HG03103 (cell line): ENCODE data around the gene ADAMTS14.

ENCODE experiments used
- ATAC-seq: cut with Tn5 transposase; IDR thresholded peaks from one replicate; pipeline ENCODE4 v1.9.1; 2021; ENCODE audit warnings: low read depth; ENCODE audit not compliant: unreplicated experiment

Gene ADAMTS14

GRCh38 chr10:70715853-70716795 lies 43.8 kb downstream of the ADAMTS14 start:
- ATAC-seq = no peak

DNA sequence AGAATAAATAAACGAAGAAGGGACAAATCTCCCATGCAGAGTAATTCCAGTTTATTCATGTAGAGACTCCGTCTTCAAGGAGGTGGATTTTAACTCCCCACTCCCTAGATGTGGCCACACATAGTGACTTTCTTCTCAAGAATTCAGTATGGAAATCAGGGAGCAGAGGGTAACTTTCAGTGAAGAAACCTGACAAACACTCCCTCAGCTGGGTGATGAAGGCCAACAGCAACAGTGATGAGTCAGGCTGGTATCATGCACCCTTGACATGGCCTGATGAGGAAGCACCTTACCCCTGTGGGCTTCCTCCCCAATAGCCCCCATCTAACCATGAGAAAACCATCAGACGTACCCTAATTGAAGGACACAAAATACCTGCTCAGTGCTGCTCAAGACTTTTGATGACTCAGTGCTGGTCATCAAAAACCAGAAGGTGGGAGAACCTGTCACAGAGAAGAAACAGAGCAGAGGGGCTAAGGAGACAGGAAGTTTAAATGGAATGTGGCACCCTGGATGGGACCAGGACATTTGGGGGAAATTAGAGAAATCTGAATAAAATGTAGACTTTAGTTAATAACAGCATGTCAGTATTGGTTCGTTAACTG lies 50.6 kb downstream of the ADAMTS14 start:
- no peak for ATAC-seq

DNA sequence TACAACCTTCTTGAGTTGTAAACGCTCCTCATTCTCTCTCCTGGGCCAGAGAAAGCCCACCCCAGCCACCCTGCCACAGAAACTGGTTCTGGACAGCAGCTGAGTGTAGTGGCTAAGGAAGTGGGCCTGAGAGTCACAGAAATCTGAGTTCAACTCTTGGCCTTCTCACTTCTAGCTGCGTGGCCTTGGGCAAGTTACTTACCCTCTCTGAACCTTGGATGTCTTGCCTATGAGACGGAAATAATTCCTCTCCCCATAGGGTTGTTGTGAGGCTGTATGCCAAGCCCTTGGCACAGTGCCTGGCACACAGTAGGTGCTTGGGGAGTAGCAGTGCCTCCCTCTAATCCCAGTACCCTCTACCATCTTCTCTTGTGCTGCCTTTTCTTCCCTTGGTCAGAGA lies 51.5 kb downstream of the ADAMTS14 start:
- ATAC-seq = no peak

GRCh38 chr10:70726909-70727495 lies 54.7 kb downstream of the ADAMTS14 start:
- no peak for ATAC-seq

DNA sequence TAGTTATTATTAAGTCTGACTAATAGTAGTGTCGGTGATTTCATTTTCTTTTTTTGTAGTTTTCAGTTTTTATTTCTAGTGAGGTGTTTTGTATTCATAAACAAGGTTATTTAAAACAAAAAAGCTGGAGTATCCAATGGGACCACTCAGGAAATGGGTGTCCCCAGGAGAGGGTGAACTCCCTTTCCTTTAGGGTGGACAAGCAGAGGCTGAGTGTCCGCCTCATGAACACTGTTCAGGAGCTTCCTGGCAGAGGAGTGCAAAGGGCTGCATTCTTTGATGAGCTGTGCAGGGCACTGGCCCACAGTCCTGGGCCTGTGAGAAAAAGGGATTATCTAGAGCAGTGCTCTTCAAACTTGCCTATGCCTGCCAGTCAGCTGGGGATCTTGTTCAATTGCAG lies 56.0 kb downstream of the ADAMTS14 start:
- no peak for ATAC-seq

- no peak for ATAC-seq
Measured at GRCh38 chr10:70729763-70730357, 57.6 kb downstream of the ADAMTS14 start.

DNA sequence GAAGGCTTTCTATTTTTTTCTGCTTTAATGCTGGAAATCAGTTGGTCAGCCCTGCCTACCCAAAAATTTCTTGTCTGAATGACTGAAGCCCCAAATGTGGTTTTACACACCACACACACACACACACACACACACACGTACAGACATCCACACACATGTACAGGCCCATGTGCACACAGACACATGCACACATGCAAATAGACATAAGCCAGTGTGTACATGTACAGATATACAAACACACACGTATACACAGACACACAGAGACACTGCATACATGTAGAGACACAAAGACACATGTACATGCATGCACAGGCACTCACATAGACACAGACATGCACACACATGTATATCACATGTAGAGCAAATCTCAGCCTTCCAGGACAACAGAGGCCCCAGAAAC lies 58.6 kb downstream of the ADAMTS14 start:
- no peak for ATAC-seq

DNA sequence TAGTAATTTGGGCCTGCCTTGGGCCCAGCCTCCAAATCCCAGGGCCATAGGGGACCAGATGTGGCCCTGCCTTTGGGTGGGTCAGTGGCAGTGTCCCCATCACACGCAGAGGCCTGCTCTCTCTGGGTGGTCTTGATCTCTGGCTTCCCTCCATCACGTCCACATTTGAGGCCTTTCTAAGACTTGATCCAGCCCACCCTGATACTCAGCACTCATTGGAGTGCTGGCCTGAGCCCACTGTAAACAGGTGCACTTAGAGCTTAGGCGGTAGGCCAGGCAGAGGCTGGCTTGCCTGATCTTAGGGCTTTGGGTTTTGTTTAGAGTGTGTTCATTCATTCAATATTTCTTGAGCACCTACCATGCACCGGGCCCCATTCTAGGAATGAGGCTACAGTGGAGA lies 60.3 kb downstream of the ADAMTS14 start:
- ATAC-seq = no peak

DNA sequence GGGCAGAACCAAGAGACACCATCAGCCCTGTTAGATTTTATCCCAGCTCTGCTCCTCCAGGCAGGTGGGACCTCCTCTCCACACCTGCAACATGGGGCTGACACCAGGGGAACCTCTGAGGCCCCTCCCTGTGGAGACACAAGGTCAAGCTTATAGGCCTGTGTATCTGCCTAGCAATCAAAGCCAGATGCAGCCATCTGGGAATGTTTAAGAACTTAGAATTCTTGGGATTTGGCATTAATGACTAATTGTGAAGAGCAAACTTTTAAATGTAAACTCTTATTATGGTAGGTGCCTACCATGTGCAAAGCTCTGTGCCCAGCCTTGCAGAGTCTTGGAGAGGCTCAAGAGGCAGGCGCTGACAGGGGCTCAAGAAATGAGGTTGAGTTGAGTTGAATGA lies 60.7 kb downstream of the ADAMTS14 start:
- ATAC-seq = no peak

GRCh38 chr10:70735161-70735560 lies 62.9 kb downstream of the ADAMTS14 start:
- ATAC-seq = no peak

- ATAC-seq = no peak
Measured at GRCh38 chr10:70736525-70736924, 64.2 kb downstream of the ADAMTS14 start.

DNA sequence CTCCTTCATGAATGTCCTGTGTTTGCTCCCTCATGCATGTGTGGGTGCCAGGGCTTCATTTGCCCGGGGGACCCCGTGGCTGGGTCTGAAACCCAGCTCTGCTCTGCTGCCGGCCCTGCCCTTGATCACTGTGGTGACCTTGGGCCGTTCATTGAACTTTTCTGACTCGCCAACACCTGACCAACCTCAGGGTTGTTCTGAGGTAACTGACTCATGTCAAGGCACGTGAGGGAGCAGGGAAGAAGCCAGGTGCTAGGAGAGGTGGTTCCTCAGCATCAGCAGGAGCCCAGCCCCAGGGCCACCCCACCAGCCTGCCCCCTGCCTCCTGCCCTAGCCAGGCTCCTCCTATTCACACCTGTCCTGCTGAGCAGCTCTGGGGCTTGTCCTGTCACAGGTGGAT lies 64.9 kb downstream of the ADAMTS14 start:
- ATAC-seq = no peak

DNA sequence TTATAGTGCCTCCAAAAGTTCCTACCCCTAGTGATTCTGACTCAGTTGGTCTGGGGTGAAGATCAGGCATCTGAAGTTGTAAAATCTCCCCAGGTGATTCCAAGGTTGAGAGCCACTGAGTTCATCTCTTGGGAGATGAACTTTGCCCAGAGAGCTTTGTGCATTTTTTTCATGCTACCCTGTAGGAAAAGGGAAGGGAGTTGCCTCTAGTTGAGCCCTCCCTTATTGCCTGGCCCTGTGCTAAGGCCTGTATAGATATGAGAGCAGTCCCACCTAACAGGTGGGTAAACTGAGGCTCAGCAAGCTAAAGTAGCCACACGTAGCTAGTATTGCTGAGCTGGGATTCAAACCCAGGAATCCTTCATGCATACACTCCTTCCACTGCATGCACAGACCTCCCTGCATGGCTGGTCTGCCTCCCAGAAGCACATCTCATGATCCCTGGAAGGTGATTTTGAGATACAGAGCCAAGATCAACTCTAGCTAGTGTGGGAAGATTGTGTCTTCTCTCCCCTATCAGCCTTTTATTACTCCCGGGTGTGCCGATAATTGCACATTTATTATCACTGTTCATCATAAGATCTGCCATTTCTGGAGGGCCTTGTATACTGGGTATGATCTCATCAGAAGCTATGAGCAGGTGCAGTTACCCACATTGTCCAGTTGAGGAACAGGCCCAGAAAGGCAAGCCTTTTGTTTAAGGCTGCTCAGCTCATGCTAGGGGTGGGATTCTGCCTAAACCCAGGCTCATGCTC lies 65.9 kb downstream of the ADAMTS14 start:
- ATAC-seq = no peak

GRCh38 chr10:70738761-70739121 lies 66.4 kb downstream of the ADAMTS14 start:
- no peak for ATAC-seq

DNA sequence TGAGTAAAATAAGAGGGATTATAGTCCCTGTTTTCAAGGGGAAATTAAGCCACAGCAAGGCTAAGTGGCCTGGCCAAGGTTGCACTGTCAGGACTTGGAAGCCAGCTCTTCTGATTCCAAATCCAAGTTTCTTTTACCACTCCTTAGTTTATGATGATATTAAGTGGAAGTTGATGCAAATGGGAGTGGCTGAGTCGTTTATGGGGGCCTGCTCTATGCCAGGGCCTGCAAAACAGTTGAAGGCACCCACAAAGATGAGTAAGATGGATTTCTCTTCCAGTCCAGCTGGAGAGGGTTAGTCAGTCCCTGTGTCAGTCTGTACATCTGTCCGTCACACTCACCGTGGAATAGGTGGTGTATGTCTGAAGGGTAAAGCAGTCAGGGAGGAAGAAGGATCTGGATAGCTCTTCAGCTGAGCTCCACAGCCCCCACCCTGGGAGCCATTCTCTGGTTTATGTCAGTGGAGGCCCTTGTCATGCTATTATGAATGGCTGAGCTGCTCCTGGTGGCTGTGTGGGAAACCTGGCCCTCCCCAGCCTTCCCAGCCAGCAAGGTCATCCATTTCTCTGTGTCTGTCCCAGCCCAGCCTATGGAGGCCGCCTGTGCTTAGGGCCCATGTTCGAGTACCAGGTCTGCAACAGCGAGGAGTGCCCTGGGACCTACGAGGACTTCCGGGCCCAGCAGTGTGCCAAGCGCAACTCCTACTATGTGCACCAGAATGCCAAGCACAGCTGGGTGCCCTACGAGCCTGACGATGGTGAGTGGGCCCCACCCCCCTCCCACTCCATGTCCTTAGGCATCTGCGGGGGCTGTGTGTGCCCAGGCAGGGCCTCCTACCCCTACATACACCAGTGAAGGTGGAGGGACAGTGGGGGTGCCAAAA lies 68.3 kb downstream of the ADAMTS14 start:
- no peak for ATAC-seq

DNA sequence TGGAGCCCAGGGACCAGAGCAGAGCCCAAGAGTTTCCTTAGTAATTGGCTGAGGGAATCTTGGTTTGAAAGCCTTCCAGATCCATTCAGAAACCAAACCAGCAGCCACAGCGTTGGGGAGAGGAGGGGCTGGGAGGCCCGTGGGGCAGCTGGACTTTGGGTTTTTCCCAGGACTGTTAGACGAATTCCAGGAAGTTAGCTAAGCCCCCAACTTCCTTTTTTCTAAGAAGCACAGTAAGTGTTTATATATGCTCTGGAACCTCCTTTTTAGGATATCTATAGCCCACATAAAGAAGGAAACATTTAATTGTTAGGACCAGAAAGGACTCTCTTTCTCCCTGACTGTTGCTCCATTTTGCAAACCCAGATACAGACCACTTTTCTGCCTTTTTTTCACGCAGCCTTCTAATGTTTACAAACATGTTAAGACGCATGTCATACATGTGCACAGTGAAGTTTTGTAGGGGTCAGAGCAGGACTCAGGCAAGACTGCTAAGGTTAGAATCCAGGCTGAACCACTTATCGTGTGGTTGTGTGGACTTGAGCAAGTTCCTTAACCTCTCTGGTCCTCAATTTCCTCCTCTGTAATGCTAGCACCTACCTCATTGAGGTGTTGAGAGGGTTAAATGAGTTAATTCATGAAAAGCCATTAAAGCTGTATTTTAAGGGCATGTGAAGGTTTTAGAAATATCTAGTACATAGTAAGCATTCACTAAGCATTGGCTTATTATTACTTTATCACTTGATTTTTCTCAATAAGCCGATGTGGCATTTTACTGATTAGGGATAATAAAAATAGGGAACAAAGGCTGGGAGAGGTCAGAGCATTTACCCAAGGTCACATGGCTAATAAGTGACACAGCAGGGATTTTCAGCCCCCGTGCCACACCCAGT lies 70.5 kb downstream of the ADAMTS14 start:
- no peak for ATAC-seq

DNA sequence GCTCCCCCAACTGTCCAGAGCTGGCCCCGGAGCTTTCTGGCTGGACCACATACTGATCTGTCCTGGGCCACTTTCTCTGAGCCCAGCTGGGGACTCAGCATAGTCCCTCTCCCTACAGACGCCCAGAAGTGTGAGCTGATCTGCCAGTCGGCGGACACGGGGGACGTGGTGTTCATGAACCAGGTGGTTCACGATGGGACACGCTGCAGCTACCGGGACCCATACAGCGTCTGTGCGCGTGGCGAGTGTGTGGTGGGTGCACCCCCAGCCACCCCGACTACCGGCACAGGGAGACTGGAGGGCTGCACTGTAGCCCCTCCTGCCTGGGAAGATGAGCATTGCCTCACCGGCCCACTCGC lies 71.1 kb downstream of the ADAMTS14 start:
- no peak for ATAC-seq

DNA sequence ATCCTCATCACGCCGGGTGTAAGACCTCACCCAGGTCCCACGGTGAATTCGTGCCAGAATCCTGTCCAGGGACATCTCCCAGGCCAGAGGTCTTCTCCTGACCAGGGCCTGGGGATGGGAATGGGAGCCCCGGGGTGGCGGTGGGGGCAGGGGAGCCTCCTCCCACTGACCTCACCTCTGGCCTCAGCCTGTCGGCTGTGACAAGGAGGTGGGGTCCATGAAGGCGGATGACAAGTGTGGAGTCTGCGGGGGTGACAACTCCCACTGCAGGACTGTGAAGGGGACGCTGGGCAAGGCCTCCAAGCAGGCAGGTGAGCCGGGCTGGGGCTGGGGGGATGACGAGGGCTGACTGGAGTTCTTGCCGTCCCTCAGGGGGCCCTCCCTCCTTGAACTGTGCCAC lies 71.6 kb downstream of the ADAMTS14 start:
- ATAC-seq = no peak

GRCh38 chr10:70744617-70745143 lies 72.4 kb downstream of the ADAMTS14 start:
- no peak for ATAC-seq
